Activated naive CD4-positive, alpha-beta T cell treated with anti-CD3 and anti-CD28 coated beads for 36 hours (primary cell): ENCODE results near the gene HSPG2. TPM values are rescaled to one million over a fixed set of nuclear protein-coding genes. Genes with fewer than 3 reads are reported as not detected.
"Not testable (repeated sequence)": the region's sequence is repeated elsewhere in the genome, so short reads cannot be mapped to it uniquely, and the experiment has no call there.

Source experiments
- CTCF ChIA-PET: fragments of 350-600 bp; sonication (Branson Sonifier 250); formaldehyde crosslinking; loops from one replicate; lab custom pipeline; 2021; ENCODE audit warnings: antibody characterized with exemption; lab: Charles Lee
- DNase-seq: peaks from one replicate; pipeline ENCODE4 v3.0.0-alpha.2; 2020
- H3K27ac Mint-ChIP-seq: one replicate; pipeline ENCODE4 v1.8.0; 2021; ENCODE audit warnings: mild to moderate bottlenecking, mixed read lengths
- H3K27me3 Mint-ChIP-seq: one replicate; pipeline ENCODE4 v1.8.0; 2021; ENCODE audit warnings: low read depth, mixed read lengths
- H3K36me3 Mint-ChIP-seq: one replicate; pipeline ENCODE4 v1.8.0; 2021; ENCODE audit warnings: low read depth, mixed read lengths
- H3K4me1 Mint-ChIP-seq: one replicate; pipeline ENCODE4 v1.8.0; 2021; ENCODE audit warnings: low read depth, mixed read lengths
- H3K4me3 Mint-ChIP-seq: one replicate; pipeline ENCODE4 v1.8.0; 2021; ENCODE audit warnings: mild to moderate bottlenecking, moderate library complexity, mixed read lengths
- H3K9me3 Mint-ChIP-seq: one replicate; pipeline ENCODE4 v1.8.0; 2021; ENCODE audit warnings: mixed read lengths
- intact Hi-C: fragments of 100-400 bp; cut with micrococcal nuclease; formaldehyde crosslinking; loops from one replicate; pipeline ENCODE4 v1.15.1; 2023
- total RNA-seq, 2 experiments: library from RNA; stranded (reverse); gene quantifications; one replicate each; pipeline ENCODE4 v1.2.3, GENCODE V29; 2021

HSPG2 gene
- total RNA-seq, 2 experiments from 2014 or later = 4.5 to 4.9 TPM

DNA sequence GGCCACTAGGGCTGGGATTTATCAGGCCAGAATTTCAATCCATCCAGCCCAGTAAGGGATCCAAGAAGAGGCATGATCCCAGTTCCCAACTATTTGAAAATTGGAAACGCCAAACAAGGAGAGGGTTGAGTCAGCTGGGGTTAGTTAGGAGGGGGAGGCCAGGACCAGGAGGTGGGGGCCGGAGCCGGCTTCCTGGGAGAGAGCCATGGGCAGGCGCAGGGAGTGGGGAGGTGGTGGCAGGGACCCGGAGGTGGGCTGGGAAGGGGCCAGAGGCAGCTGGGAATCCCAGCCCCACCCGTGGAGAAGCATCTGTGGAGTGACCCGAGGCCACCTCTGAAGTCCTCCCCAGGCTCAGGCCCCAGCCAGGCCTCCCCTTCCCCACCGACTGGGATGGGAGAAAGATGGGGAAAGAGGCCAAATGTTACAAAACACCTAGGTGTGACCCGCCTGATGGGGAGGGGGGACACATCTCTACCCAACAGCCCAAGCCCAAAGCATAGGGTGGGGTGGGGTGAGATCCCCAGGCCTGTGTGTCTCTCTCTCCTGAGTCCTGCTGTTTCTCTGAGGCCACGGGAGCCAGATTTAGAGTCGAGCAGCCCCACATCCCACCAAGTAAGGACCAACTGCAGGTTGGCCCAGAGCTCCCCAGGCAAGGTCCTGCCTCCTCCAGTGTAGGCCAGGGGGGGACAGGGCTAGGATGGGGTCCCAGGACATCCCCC, 10.1 kb downstream of the HSPG2 start:
- intact Hi-C loops = no loop called here
- no peak overlapping the region for H3K4me3 Mint-ChIP-seq
- H3K27ac Mint-ChIP-seq = no peak overlapping the region
- CTCF ChIA-PET = no interaction called here
- DNase-seq = no peak
- H3K27me3 Mint-ChIP-seq = no peaks in the 10 kb centered on the region
- no peaks in the 10 kb centered on the region for H3K4me1 Mint-ChIP-seq
- no peaks in the 10 kb centered on the region for H3K36me3 Mint-ChIP-seq
- no peaks in the 10 kb centered on the region for H3K9me3 Mint-ChIP-seq

DNA sequence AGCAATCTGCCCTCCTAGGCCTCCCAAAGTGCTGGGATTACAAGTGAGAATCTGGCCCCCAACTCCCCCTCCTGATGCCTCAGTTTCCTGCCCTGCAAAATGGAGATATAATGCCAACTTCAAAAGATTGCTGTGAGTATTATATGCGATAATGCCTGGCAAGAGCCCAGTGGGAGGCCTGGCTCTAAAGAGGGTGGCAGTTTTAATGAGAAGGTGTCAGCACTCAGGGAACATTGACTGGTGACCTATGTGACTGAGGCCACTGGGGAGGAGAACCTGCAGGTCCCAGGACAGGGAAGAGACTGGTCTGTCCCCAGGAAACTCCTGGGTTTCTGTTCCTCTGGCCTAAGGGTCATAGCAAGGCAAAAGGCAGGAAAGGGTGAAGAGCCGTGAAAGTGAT, 11.0 kb downstream of the HSPG2 start:
- H3K27ac Mint-ChIP-seq = no peak overlapping the region
- intact Hi-C loops = no loop called here
- CTCF ChIA-PET = no interaction called here

DNA sequence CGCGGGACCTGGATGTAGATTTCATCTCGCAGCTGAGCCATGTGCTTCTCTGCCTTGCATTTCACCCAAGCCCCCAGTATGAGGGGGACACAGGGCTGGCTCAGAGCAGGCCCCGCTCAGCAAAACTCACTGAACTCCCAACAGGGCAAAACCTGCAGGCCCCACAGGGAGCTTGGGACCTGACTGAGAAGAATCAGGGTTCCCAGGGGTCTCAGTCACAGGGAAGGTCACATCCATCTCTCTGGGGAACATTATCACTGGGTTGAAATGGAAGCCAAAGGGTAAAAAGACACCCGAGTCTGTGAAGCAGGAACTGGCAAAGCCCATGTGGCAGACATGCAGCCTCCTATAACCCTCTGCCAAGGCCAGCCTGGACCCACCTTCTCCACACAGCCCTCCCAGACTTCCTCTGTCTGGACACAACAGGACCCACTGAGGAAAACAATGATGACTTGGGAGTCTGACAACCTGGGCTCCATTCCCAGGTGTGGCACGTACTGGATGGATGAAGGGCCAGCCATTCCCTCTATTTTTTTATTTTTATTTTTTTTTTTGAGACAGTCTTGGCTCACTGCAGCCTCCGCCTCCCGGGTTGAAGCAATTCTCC, 11.7 kb downstream of the HSPG2 start:
- no peaks in the 10 kb centered on the region for H3K4me1 Mint-ChIP-seq
- intact Hi-C loops = no loop called here
- H3K27ac Mint-ChIP-seq = no peak overlapping the region
- no peaks in the 10 kb centered on the region for H3K9me3 Mint-ChIP-seq
- H3K4me3 Mint-ChIP-seq = no peak overlapping the region
- CTCF ChIA-PET = no interaction called here
- no peaks in the 10 kb centered on the region for H3K27me3 Mint-ChIP-seq
- H3K36me3 Mint-ChIP-seq = no peaks in the 10 kb centered on the region
- no peak for DNase-seq

More for the DNA sequence above, 11.0 kb downstream of the HSPG2 start:
- no peaks in the 10 kb centered on the region for H3K4me1 Mint-ChIP-seq
- no peaks in the 10 kb centered on the region for H3K27me3 Mint-ChIP-seq
- no peaks in the 10 kb centered on the region for H3K36me3 Mint-ChIP-seq
- DNase-seq = no peak
- no peak overlapping the region for H3K4me3 Mint-ChIP-seq
- no peaks in the 10 kb centered on the region for H3K9me3 Mint-ChIP-seq

DNA sequence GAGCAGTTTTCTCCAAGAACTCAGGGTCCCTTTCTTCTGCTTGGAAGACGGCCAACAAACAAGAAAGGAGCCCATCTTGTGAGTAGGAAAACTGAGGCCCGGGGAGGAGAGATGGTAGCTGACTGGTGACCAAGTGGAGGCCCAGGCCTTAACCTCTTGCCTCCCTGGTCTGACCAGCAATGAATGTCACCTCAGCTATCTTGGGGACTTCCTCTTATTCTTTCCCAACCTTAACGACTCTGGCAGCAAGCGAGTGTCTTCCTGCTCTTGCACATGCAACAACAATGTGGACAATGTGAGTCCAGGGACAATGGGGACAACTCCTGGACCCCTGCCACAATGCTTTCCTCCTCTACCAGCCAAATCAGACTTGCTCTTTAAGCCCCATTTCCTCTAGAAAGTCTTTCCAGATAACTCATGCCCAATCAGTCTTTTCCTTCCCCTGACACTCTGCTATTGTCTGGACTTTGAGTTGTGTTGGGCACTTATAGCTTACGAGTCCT, 12.6 kb downstream of the HSPG2 start:
- Mint-ChIP-seq H3K9me3 (no peaks in the 10 kb centered on the region), H3K36me3 (no peaks in the 10 kb centered on the region), H3K27me3 (no peaks in the 10 kb centered on the region), H3K4me1 (no peaks in the 10 kb centered on the region), H3K27ac (no peak overlapping the region), H3K4me3 (no peak overlapping the region)
- intact Hi-C loops = no loop called here
- CTCF ChIA-PET = no interaction called here
- no peak for DNase-seq

DNA sequence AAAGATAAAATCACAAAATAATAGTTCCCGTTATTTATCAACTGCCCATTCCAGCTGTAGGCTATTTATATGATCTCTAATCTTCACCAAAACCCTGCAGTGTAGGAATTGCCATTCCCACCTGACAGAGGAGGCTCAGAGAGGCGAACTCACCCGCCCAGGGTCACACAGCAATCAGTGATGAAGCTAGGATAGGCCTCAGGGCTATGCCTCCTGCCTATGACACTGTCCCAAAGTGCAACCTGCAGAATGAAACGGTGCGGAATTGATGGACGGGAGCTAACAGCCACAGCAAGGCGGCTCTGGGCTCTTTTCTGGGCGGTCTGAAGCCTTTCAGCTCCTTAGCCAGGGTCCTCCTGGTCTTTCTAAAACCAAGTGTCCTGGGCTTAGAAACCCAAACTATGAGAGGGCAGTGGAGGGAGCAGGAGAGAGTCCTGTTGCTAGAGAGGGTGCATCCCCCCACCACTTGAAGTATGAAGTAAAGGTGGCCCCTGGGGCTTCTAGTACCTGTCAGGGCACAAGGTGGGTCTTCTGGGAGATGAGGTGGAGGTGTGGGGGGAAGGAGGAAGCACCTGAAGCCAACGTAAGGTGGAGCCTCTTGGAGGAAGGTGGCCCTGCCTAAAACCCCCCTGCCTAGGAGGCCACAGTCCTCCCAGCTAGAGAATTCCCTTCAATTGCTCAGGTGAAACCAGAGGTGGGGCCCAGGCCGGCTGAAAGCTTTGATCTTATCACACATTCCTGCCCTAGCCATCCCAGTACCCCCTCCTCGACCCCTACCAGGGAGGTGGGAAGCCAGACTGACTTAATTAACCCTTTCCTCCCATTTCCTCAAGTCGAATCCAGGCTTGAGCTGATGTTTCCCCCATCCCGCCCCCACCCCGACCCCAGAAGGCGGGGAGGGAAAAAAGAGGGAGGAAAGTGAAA, 14.8 kb downstream of the HSPG2 start:
- Mint-ChIP-seq H3K9me3 (no peaks in the 10 kb centered on the region), H3K27ac (no peak overlapping the region), H3K36me3 (no peaks in the 10 kb centered on the region), H3K27me3 (no peaks in the 10 kb centered on the region), H3K4me3 (no peak overlapping the region), H3K4me1 (no peaks in the 10 kb centered on the region)
- intact Hi-C loops = no loop called here
- DNase-seq = no peak
- CTCF ChIA-PET = interaction anchor here (1.7 kb wide), 1 partner anchor 41 kb away, joined by 4 read pairs; no protein-coding TSS in a partner anchor

DNA sequence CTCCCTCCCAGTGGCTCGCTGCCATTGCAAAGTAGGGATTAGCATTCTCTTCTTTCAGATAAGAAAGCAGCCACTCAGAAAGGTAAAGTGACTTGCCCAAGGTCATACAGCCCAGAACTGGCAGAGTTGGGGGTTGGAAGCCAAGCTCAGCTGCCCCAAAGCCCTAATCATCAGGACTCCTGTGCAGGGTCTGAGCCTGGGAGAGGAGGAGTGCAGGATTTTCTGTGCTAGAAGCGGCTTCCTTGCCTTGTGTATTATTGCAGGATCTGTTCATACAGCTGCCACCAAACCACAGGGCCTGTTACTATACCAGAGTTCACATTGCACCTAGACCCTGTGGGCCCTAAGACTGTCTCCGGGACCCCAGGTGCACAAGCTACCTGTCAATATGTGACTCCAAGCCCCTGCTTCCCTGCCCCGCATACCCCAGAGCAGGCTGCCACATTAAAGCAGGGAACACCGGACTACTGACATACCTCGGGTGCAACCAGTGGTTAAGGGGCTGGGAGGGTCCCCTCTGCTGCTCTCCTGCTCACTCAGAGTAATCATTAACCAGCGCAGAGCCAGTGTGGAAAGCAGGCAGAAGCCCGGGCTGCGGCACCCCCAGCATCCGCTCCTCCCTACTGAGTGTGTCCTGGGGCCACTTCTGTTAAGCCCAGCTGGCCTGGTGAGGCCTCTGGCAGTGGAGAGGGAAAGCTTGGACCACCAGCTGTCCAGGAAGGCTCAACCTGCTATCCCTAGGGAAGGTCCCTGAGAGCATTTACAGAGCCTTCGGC, 15.8 kb downstream of the HSPG2 start:
- CTCF ChIA-PET = interaction anchor here (1.7 kb wide), 1 partner anchor 42 kb away, joined by 4 read pairs; no protein-coding TSS in a partner anchor
- H3K4me1 Mint-ChIP-seq = no peaks in the 10 kb centered on the region

DNA sequence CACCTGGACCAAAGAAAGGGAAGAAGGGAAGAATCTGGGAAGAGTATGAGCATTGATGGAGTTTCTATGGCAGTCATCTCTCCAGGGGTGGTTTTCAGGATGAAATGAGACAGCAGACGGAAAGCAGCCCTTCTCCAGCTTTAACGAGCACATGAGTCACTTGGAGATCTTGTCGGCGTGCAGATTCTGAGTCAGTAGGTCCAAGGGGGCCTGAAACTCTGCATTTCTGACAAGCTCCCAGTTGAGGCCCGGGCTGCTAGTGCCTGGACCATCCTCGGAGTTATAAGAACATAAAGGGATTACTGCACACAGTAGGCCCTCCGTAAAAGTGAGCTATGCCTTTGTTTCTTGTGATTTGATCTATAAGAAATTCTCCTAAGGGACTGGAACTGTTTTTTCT, 17.6 kb downstream of the HSPG2 start:
- H3K9me3 Mint-ChIP-seq = no peaks in the 10 kb centered on the region
- intact Hi-C loops = no loop called here
- H3K36me3 Mint-ChIP-seq = no peaks in the 10 kb centered on the region
- no peak for DNase-seq
- H3K4me3 Mint-ChIP-seq = no peak overlapping the region
- no peaks in the 10 kb centered on the region for H3K27me3 Mint-ChIP-seq
- no peaks in the 10 kb centered on the region for H3K4me1 Mint-ChIP-seq
- CTCF ChIA-PET = interaction anchor here (0.9 kb wide), 1 partner anchor 151 kb away, joined by 4 read pairs; no protein-coding TSS in a partner anchor
- no peak overlapping the region for H3K27ac Mint-ChIP-seq

More for the DNA sequence above, 15.8 kb downstream of the HSPG2 start:
- intact Hi-C loops = no loop called here
- Mint-ChIP-seq H3K27ac (no peak overlapping the region), H3K4me3 (no peak overlapping the region), H3K27me3 (no peaks in the 10 kb centered on the region), H3K36me3 (no peaks in the 10 kb centered on the region), H3K9me3 (no peaks in the 10 kb centered on the region)
- no peak for DNase-seq

DNA sequence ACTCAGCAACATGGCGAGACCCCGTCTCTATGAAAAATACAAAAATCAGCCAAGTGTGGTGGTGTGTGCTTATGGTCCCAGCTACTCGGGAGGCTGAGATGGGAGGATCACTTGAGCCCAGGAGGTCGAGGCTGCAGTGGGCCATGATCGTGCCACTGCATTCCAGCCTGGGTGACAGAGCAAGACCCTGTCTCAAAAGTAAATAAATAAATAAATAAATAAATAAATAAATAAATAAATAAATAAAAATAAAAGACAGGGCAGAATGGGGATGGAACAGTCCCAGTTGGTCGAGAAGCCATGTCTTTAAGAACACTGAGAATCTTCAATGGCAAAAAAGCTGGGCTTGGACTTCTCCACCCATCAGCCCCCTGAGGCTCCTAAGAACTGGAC, 19.9 kb downstream of the HSPG2 start:
- CTCF ChIA-PET, intact Hi-C loops: not testable (repeated sequence)

DNA sequence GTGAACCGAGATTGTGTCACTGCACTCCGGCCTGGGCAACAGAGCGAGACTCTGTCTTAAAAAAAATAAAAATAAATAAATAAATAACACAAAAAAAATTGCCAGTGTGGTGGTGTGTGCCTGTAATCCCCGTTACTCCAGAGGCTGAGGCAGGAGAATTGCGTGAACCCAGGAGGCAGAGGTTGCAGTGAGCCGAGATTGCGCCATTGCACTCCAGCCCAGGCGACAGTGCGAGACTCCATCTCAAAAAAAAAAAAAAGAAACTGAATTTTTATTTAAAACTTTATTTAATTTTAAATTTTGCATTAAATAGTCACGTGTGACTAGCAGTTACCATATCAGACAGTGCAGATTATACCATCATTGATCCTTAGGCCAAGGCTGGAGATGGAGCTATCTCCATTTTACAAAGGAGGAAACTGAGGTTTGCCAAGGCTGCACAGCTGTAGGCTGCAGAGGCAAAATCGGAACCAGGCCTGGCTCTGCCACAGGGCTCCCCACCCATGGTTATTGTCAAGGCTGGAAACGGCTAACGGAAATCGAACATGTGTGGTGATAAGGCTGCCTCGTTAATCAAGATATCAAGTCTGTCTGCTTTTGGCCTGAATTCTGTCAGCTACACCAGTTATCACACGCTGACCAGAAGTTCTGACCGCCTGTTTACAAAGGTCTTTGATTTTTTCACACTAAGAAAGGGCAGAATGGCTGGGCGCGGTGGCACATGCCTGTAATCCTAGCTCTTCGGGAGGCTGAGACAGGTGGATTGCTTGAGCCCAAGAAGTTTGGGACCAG, 20.5 kb downstream of the HSPG2 start:
- Mint-ChIP-seq H3K9me3 (no peaks in the 10 kb centered on the region), H3K4me1 (no peaks in the 10 kb centered on the region), H3K27me3 (no peaks in the 10 kb centered on the region), H3K27ac (no peak overlapping the region), H3K36me3 (no peaks in the 10 kb centered on the region), H3K4me3 (no peak overlapping the region)
- no peak for DNase-seq
- intact Hi-C loops = no loop called here
- CTCF ChIA-PET = interaction anchor here (0.6 kb wide), 1 partner anchor 587 kb away, joined by 3 read pairs; no protein-coding TSS in a partner anchor

More for the DNA sequence above, 19.9 kb downstream of the HSPG2 start:
- not testable (repeated sequence) for H3K36me3 Mint-ChIP-seq, DNase-seq, H3K27ac Mint-ChIP-seq, H3K4me3 Mint-ChIP-seq, H3K27me3 Mint-ChIP-seq, H3K4me1 Mint-ChIP-seq, H3K9me3 Mint-ChIP-seq

DNA sequence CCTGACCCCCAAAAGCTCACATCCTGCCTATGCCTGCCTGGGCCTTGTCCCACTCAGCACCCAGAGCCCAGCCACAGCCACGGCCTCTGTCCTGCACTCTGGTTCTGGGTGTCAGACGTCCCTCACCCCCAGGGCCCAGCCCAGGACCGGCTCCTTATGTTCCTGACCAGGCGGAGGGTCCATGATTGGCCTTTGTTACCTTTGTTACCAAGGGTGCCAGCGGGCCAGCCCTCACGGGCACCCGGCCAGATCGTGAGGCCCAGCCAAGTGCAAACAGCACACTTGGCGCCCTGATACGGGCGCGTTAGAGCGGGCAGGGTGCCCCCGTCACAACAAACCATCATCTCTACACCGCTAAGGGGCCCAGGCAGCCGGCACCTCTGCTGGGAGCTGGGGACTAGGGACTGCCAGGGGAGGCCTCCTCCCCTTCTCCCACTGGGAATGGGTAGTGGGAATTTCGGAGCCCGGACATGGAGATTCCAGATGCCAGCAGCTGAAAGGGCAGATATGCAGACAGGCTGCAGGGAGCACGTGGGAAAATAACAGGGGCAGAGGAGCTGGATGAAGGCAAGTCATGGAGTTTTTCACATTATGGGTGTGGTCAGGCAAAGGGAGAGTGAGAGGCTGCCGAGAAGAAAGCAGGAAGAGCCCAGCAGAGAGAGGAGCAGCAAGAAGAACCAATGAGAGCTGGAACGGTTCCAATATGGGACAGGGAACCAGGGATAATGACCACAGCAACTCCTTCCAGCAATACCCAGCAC, 22.1 kb downstream of the HSPG2 start:
- intact Hi-C loops = no loop called here
- CTCF ChIA-PET = no interaction called here
- Mint-ChIP-seq H3K4me3 (no peak overlapping the region), H3K9me3 (no peaks in the 10 kb centered on the region), H3K27ac (no peak overlapping the region), H3K27me3 (no peaks in the 10 kb centered on the region), H3K4me1 (peaks cover 2% of the 10 kb centered on the region), H3K36me3 (no peaks in the 10 kb centered on the region)
- DNase-seq = no peak

DNA sequence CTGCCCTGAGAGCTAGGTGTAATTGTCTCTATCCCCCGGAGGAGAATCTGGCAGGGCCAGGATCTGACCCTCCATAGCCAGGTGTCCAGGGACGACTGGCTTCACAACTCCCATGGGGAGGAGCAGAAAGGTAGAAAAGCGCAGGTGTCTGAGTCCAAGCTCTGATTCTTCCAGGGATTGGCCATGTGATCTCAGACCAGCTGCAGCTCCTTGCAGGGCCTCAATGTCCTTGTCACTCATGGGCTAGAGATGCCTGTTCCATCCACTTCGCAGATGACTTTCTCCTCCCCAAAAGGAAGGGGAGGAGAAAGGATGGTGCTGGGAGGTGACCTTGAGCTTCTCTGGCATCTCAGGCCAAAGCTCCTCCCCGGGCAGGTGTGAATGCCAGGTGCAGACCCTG, 22.7 kb downstream of the HSPG2 start:
- Mint-ChIP-seq H3K4me1 (peaks cover 8% of the 10 kb centered on the region), H3K4me3 (no peak overlapping the region), H3K27ac (no peak overlapping the region), H3K9me3 (no peaks in the 10 kb centered on the region), H3K36me3 (no peaks in the 10 kb centered on the region), H3K27me3 (no peaks in the 10 kb centered on the region)
- intact Hi-C loops = no loop called here
- CTCF ChIA-PET = no interaction called here
- no peak for DNase-seq
